Karpas-422 (cell line): Measurements from ENCODE around the gene SPATA17. TPM values are rescaled to one million over a fixed set of nuclear protein-coding genes. Genes with fewer than 3 reads are reported as not detected.

ENCODE experiments used
- DNase-seq: peaks from one replicate; pipeline ENCODE4 v3.0.0-alpha.2; 2015
- H2AFZ ChIP-seq: fragments of 200-600 bp; sonication (generic); 2 replicates; pipeline ENCODE4 v1.6.1; 2014; ENCODE audit warnings: antibody characterized with exemption, low read length, mixed read lengths
- H3K27ac ChIP-seq: fragments of 200-600 bp; sonication (generic); 2 replicates; pipeline ENCODE4 v1.5.1; 2014; ENCODE audit warnings: mild to moderate bottlenecking, low read length, moderate library complexity
- H3K27me3 ChIP-seq: fragments of 200-600 bp; sonication (generic); 2 replicates; pipeline ENCODE4 v1.6.1; 2014; ENCODE audit warnings: low read length, mixed read lengths
- H3K36me3 ChIP-seq: fragments of 200-600 bp; sonication (generic); 2 replicates; pipeline ENCODE4 v1.6.1; 2014; ENCODE audit warnings: low read length, mixed read lengths; ENCODE audit not compliant: insufficient read depth
- H3K4me1 ChIP-seq: fragments of 200-600 bp; sonication (generic); 2 replicates; pipeline ENCODE4 v1.6.1; 2014; ENCODE audit warnings: mild to moderate bottlenecking, low read length, mixed read lengths
- H3K4me2 ChIP-seq: fragments of 200-600 bp; sonication (generic); 2 replicates; pipeline ENCODE4 v1.6.1; 2014; ENCODE audit warnings: low read length, low read depth, mild to moderate bottlenecking; ENCODE audit not compliant: poor library complexity, severe bottlenecking
- H3K4me3 ChIP-seq: fragments of 200-600 bp; sonication (generic); 2 replicates; pipeline ENCODE4 v1.5.1; 2014; ENCODE audit warnings: mild to moderate bottlenecking, antibody characterized with exemption, low read length, mixed read lengths
- H3K79me2 ChIP-seq: fragments of 200-600 bp; sonication (generic); 2 replicates; pipeline ENCODE4 v1.6.1; 2014; ENCODE audit warnings: mild to moderate bottlenecking, low read length, mixed read lengths
- H3K9ac ChIP-seq: fragments of 200-600 bp; sonication (generic); 2 replicates; pipeline ENCODE4 v1.6.0; 2014; ENCODE audit warnings: low read length
- H3K9me2 ChIP-seq: fragments of 200-600 bp; sonication (generic), shearing (Covaris generic); replicated peaks from 2 replicates; pipeline ENCODE4 v1.6.0; 2014; ENCODE audit warnings: mild to moderate bottlenecking, low read length, moderate library complexity; ENCODE audit not compliant: insufficient read depth
- H3K9me3 ChIP-seq: fragments of 300-700, 200-600 bp; sonication (generic); 2 replicates; pipeline ENCODE4 v1.6.1; 2014; ENCODE audit warnings: low read length, mixed read lengths
- H4K20me1 ChIP-seq: fragments of 200-600 bp; sonication (generic); 2 replicates; pipeline ENCODE4 v1.6.1; 2014; ENCODE audit warnings: mild to moderate bottlenecking, antibody characterized with exemption, low read length, low read depth; ENCODE audit not compliant: insufficient read depth
- total RNA-seq: library from RNA; depleted of rRNA; stranded (reverse); fragments of >200 nt; shearing (Covaris generic); gene quantifications from 2 replicates; pipeline ENCODE4 v1.2.3, GENCODE V29; 2014; ENCODE audit warnings: low replicate concordance

SPATA17 gene
- total RNA-seq, 1 experiment from 2014 or later: 6.6 TPM

DNA sequence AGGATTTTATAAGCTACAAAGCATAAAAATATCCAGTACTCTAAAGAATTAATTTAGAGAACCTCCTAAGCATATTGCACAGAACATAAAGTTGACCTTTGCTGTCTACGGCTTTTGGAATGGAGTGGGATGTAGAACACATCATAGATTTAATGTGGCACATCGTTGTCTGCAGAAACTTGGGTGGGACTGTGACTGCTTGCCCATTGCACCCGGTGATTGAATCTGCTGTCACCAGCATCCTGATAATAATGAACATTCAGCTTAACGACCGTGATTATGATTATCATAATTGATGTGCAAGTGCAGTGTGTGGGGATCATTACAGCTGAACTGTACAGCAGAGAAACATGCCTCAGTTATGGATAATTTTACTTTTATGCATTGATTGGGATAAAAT, 181.9 kb downstream of the SPATA17 start:
- no peak overlapping the region for H2AFZ ChIP-seq
- no peaks in the 10 kb centered on the region for H3K9me2 ChIP-seq
- H3K4me2 ChIP-seq: no peak overlapping the region
- H3K27ac ChIP-seq: no peak overlapping the region
- no peak overlapping the region for H3K4me3 ChIP-seq
- no peaks in the 10 kb centered on the region for H4K20me1 ChIP-seq
- no peak overlapping the region for H3K9ac ChIP-seq
- H3K27me3 ChIP-seq: no peaks in the 10 kb centered on the region
- H3K4me1 ChIP-seq: no peaks in the 10 kb centered on the region
- no peak for DNase-seq
- H3K79me2 ChIP-seq: no peaks in the 10 kb centered on the region
- no peaks in the 10 kb centered on the region; the same call in 1 of the 2 replicates for H3K9me3 ChIP-seq
- no peaks in the 10 kb centered on the region for H3K36me3 ChIP-seq

DNA sequence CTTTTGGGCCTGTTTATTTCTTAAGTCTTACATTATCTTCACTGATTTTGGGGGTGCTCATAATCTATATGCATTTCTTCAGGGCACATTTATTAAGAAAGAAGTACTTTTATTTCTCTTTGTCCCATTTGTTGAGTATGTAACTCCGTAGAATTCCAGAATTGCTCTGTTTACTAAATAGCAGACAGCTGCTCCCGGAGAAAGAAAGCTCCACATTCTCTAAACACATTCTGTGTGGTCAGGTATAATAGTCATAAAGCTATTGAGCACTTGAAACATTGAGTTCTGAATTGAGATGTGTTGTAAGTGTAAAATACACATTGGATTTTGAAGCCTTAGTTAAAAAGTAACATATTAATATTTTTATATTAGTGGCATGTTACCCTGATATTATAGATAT, 206.5 kb downstream of the SPATA17 start:
- Histone ChIP-seq H4K20me1 (no peaks in the 10 kb centered on the region), H3K79me2 (no peaks in the 10 kb centered on the region), H2AFZ (no peak overlapping the region), H3K9ac (no peak overlapping the region), H3K4me2 (no peak overlapping the region), H3K9me2 (no peaks in the 10 kb centered on the region), H3K27me3 (no peaks in the 10 kb centered on the region), H3K9me3 (no peaks in the 10 kb centered on the region), H3K36me3 (no peaks in the 10 kb centered on the region), H3K4me1 (no peaks in the 10 kb centered on the region), H3K27ac (no peak overlapping the region), H3K4me3 (no peak overlapping the region)
- no peak for DNase-seq

DNA sequence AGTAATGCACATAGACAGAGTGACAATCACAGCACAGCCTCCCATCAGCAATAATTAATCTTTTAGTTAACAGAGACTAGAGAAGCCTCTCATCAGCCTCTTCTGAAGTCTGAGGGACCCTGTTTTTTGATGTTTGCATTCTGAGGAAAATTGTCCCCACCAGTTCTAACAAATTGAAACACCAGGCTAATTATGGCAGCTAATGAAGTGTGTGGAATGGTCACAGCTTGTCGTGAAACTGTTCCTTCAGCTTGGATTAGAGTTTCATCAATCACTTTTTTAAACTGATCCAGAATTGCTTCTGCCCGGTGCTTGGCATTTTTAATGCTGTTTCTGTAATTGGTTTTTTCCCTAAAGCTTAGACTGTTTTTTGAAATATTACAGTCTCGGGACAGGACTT, 208.0 kb downstream of the SPATA17 start:
- DNase-seq: no peak
- H3K36me3 ChIP-seq: no peaks in the 10 kb centered on the region
- no peaks in the 10 kb centered on the region for H4K20me1 ChIP-seq
- H3K4me1 ChIP-seq: no peaks in the 10 kb centered on the region
- no peak overlapping the region for H3K4me2 ChIP-seq
- H3K9me2 ChIP-seq: no peaks in the 10 kb centered on the region
- H3K9ac ChIP-seq: no peak overlapping the region
- no peaks in the 10 kb centered on the region for H3K79me2 ChIP-seq
- no peak overlapping the region for H2AFZ ChIP-seq
- H3K27me3 ChIP-seq: no peaks in the 10 kb centered on the region
- no peak overlapping the region for H3K4me3 ChIP-seq
- no peak overlapping the region for H3K27ac ChIP-seq
- no peaks in the 10 kb centered on the region for H3K9me3 ChIP-seq

DNA sequence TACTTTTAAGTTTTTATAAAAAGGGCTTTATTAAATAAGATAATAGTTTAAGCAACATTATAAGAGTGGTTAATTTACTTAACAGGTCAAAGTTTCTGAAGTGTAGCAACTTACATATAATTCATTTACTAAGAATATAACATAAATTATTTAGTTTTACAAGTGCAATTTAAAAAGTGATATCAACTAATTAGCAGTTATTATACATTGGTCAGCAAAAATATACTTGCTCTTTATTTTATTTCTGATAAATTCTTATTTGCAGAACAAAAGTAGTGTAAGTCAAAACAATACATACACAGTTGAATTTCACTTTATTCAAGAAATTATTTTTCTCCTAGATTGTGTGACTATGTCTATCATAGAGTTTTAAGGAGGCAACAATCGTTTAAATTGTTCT, 215.6 kb downstream of the SPATA17 start:
- H3K27me3 ChIP-seq: no peaks in the 10 kb centered on the region
- H3K9me2 ChIP-seq: no peaks in the 10 kb centered on the region
- no peaks in the 10 kb centered on the region for H3K79me2 ChIP-seq
- DNase-seq: no peak
- H4K20me1 ChIP-seq: no peaks in the 10 kb centered on the region
- no peak overlapping the region for H3K4me2 ChIP-seq
- H2AFZ ChIP-seq: no peak overlapping the region
- no peaks in the 10 kb centered on the region for H3K9me3 ChIP-seq
- no peaks in the 10 kb centered on the region for H3K4me1 ChIP-seq
- H3K36me3 ChIP-seq: no peaks in the 10 kb centered on the region
- H3K4me3 ChIP-seq: no peak overlapping the region
- H3K9ac ChIP-seq: no peak overlapping the region
- no peak overlapping the region for H3K27ac ChIP-seq

GRCh38 chr1:217847643-217848042, 216.5 kb downstream of the SPATA17 start:
- no peak overlapping the region for H2AFZ ChIP-seq

DNA sequence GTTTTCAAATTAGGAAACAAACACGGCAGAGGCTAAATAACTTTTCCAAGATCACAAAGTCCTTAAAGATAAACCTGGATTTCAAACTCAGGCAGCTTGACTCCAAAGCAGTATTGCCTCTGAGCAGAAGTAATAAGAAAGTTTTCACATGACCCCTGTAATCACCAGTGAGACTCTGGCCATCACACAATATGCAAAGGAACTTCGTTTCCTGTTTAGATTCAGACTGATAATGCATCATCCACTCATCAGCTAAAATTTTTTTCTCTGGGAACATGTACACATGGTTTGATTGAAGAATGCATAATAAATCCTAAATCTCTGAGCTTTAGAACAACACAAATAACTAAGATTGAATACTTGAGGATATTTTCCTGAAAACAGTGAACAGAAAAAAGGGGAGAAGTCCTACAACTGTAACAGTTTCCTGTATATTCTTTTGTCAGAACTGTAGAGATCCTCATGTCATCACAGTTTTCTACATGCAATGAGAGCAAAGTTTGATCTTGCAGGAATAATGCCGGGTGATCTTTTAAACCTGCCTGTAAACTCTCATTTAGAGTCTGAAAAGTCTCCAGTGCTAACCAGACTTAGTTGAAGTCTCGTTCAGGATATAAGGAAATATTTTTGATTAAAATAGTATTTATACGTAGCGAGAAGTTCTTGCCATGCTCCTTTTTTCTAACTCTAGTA, 225.3 kb downstream of the SPATA17 start:
- no peak overlapping the region for H3K4me2 ChIP-seq
- H3K79me2 ChIP-seq: no peaks in the 10 kb centered on the region
- no peaks in the 10 kb centered on the region for H3K9me3 ChIP-seq
- H3K27ac ChIP-seq: no peak overlapping the region
- DNase-seq: no peak
- no peaks in the 10 kb centered on the region for H3K27me3 ChIP-seq
- no peak overlapping the region for H3K9ac ChIP-seq
- H4K20me1 ChIP-seq: no peaks in the 10 kb centered on the region
- H3K36me3 ChIP-seq: no peaks in the 10 kb centered on the region
- no peaks in the 10 kb centered on the region for H3K9me2 ChIP-seq
- no peak overlapping the region for H3K4me3 ChIP-seq
- no peaks in the 10 kb centered on the region for H3K4me1 ChIP-seq
- no peak overlapping the region for H2AFZ ChIP-seq

More at GRCh38 chr1:217847643-217848042, 216.5 kb downstream of the SPATA17 start:
- Histone ChIP-seq H4K20me1 (no peaks in the 10 kb centered on the region), H3K9ac (no peak overlapping the region), H3K27ac (no peak overlapping the region), H3K4me2 (no peak overlapping the region), H3K9me3 (no peaks in the 10 kb centered on the region), H3K36me3 (no peaks in the 10 kb centered on the region), H3K79me2 (no peaks in the 10 kb centered on the region), H3K27me3 (no peaks in the 10 kb centered on the region), H3K4me3 (no peak overlapping the region), H3K4me1 (no peaks in the 10 kb centered on the region), H3K9me2 (no peaks in the 10 kb centered on the region)
- DNase-seq: no peak

DNA sequence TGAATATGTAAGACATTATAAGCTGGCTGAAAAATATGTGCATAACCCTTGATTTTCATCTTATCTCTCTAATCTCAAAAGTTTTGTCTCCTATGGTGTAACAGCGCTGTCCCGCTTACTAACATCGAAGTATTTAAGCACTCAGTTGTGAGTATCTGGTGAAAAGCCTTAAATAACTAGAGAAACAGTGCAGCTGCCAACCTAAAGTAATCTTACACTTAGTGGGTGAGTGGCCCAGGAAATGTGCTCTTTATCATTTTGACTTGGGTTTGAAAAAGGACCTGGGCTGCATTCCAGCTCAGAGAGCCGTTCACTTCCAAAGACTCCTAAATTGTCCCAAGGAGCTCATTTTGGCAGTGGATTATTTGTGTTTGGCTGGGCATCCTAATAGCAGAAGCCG, 225.9 kb downstream of the SPATA17 start:
- H3K9me2 ChIP-seq: no peaks in the 10 kb centered on the region
- no peaks in the 10 kb centered on the region for H3K36me3 ChIP-seq
- H4K20me1 ChIP-seq: no peaks in the 10 kb centered on the region
- H3K4me1 ChIP-seq: no peaks in the 10 kb centered on the region
- no peaks in the 10 kb centered on the region for H3K9me3 ChIP-seq
- H3K79me2 ChIP-seq: no peaks in the 10 kb centered on the region
- no peak for DNase-seq
- no peaks in the 10 kb centered on the region for H3K27me3 ChIP-seq
- H3K4me2 ChIP-seq: no peak overlapping the region
- no peak overlapping the region for H3K4me3 ChIP-seq
- H3K9ac ChIP-seq: no peak overlapping the region
- no peak overlapping the region for H2AFZ ChIP-seq
- H3K27ac ChIP-seq: no peak overlapping the region

DNA sequence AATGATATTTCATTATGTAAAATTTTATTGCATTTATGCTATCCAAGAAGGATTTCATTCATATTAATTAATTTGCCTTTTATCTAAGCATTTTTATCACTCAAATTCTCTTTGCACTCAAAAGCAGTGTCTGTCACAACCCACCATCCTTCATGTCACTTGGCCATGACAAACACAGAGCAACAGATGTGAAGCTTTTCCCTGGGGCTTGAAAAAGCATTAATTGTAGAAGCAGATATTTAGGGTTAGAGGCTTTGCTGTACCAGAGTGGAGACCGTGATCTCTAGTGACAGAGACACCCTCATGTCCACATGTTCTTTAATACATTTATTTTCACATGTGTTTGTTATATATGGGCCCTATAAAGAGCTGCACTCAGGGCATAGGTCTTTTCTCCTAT, 230.5 kb downstream of the SPATA17 start:
- Histone ChIP-seq H2AFZ (no peak overlapping the region), H3K9me3 (no peaks in the 10 kb centered on the region), H3K4me2 (no peak overlapping the region), H3K36me3 (no peaks in the 10 kb centered on the region), H3K9me2 (no peaks in the 10 kb centered on the region), H3K4me3 (no peak overlapping the region), H3K79me2 (no peaks in the 10 kb centered on the region), H4K20me1 (no peaks in the 10 kb centered on the region), H3K27ac (no peak overlapping the region), H3K9ac (no peak overlapping the region), H3K4me1 (no peaks in the 10 kb centered on the region), H3K27me3 (no peaks in the 10 kb centered on the region)
- no peak for DNase-seq
